RWPE1 (cell line): ENCODE results near the gene PPP4R1.
A peak's percentile ranks its signal among the peaks of the same experiment; 100 is the strongest.
"Not testable (repeated sequence)": the region's sequence is repeated elsewhere in the genome, so short reads cannot be mapped to it uniquely, and the experiment has no call there.

Experiments used
- CTCF ChIA-PET: fragments of 350-600 bp; sonication (Branson Sonifier 250); formaldehyde crosslinking; extraction: SDS; loops from one replicate; lab custom pipeline; 2021; lab: Yijun Ruan, JAX
- POLR2A ChIA-PET: fragments of 400-600 bp; formaldehyde crosslinking; extraction: SDS; loops from one replicate; lab custom pipeline; 2020; ENCODE audit warnings: antibody characterized with exemption; ENCODE audit not compliant: low non-redundant PET; lab: Yijun Ruan, JAX
- DNase-seq: peaks from one replicate; pipeline ENCODE4 v3.0.0; 2012; ENCODE audit warnings: low spot score
- H3K27ac ChIP-seq: fragments of 450-650 bp; 2 replicates; pipeline ENCODE4 v1.5.1; 2017
- CTCF ChIP-seq: fragments of 450-650 bp; conservative IDR thresholded peaks from 2 replicates; pipeline ENCODE4 v1.5.1; 2017; ENCODE audit warnings: low read depth, mild to moderate bottlenecking

PPP4R1 gene

GRCh38 chr18:9642799-9643462, 28.6 kb upstream of the PPP4R1 start:
- no peak for TF ChIP-seq CTCF
- POLR2A ChIA-PET: no interaction called here
- peak overlapping the region; percentile 80 for H3K27ac ChIP-seq
- peak; percentile 49 for DNase-seq
- CTCF ChIA-PET: interaction anchor here (0.7 kb wide), 2 partner anchors 33 to 1431 kb away, joined by 4 to 5 read pairs; no protein-coding TSS in a partner anchor

DNA sequence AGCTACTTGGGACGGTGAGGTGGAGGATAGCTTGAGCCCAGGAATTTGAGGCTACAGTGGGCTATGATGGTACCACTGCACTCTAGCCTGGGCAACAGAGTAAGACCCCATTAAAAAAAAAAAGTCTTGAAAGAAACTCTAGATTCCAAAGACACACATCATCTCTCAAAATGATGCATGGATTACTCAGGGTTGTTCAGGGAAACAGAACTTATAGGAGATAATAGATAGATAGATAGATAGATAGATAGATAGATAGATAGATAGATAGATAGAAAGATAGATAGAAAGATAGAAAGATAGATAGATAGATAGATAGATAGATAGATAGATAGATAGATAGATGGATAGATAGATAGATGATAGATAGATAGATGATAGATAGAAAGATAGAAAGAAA, 26.7 kb upstream of the PPP4R1 start:
- DNase-seq, POLR2A ChIA-PET, CTCF ChIA-PET, H3K27ac ChIP-seq: not testable (repeated sequence)

GRCh38 chr18:9638886-9639285, 24.5 kb upstream of the PPP4R1 start:
- POLR2A ChIA-PET: no interaction called here
- TF ChIP-seq CTCF: no peak
- DNase-seq: no peak
- peak overlapping the region; percentile 71 for H3K27ac ChIP-seq
- CTCF ChIA-PET: interaction anchor here (0.7 kb wide), 1 partner anchor 305 kb away, joined by 3 read pairs; no protein-coding TSS in a partner anchor

DNA sequence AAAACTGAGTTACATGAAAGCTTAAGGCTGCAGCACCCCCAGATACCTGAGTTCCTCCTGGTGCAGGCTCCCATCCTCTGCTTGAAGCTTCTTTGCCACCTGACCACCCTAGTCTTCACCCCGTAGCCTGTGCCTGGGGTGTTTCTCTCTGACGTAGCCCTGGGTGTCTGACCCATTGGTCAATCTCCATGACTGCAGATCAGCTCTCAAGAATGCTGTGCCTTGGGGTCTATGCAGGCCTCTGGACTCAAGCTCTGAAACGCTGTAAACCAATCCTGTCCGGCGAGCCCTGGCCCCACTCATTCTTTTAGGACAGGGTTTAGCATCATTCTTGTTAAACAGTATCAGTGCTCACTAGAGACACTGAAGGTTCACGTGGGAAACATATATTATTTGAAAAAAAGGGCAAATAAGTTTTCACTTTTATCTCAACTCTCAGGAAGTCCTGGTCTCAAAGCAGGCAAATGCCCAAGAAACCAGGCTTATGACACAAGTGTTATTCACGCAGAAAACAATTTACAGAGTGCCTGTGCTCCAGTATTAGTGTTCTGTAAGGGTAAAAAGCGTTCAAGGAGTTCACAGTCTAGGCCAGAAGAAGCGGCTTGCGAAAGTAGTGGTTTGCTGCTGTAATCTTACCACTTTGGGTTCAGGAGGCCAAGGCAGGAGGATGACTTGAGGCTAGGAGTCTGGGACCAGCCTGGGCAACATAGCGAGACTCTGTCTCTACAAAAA, 22.8 kb upstream of the PPP4R1 start:
- POLR2A ChIA-PET: no interaction called here
- no peak for TF ChIP-seq CTCF
- no peak overlapping the region for H3K27ac ChIP-seq
- no peak for DNase-seq
- CTCF ChIA-PET: no interaction called here

DNA sequence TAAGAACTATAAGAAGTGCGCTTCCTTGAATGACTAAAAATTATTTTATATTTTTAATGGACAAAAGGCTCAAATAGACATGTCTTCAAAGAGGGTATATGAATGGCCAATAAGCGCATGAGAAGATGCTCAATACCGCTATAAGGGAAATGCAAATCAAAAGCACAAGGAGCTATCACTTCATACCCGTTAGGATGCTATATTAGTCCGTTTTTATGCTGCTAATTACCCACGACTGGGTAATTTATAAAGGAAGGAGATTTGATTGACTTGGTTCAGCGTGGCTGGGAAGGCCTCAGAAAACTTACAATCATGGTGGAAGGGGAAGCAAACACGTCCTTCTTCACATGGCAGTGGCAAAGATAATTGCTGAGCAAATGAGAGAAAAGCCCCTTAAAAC, 20.5 kb upstream of the PPP4R1 start:
- no peak for TF ChIP-seq CTCF
- no peak for DNase-seq
- CTCF ChIA-PET: interaction anchor here (0.6 kb wide), 1 partner anchor 136 kb away, joined by 3 read pairs; no protein-coding TSS in a partner anchor
- H3K27ac ChIP-seq: no peak overlapping the region
- POLR2A ChIA-PET: no interaction called here

- H3K27ac ChIP-seq: no peak overlapping the region
- no peak for TF ChIP-seq CTCF
- peak; percentile 73 for DNase-seq
- CTCF ChIA-PET: no interaction called here
- POLR2A ChIA-PET: no interaction called here
Measured at GRCh38 chr18:9631814-9632496, 17.6 kb upstream of the PPP4R1 start.

GRCh38 chr18:9630444-9630843, 16.1 kb upstream of the PPP4R1 start:
- POLR2A ChIA-PET: no interaction called here
- H3K27ac ChIP-seq: no peak overlapping the region

More at GRCh38 chr18:9630444-9630843, 16.1 kb upstream of the PPP4R1 start:
- no peak for DNase-seq
- CTCF ChIA-PET: no interaction called here
- TF ChIP-seq CTCF: no peak
